Measurements from ENCODE around the gene IFITM5. TPM values are rescaled to one million over a fixed set of nuclear protein-coding genes. Genes with fewer than 3 reads are reported as not detected.
"Not testable (repeated sequence)": the region's sequence is repeated elsewhere in the genome, so short reads cannot be mapped to it uniquely, and the experiment has no call there.

Gene IFITM5
- total RNA-seq, 2 donors from 2014 or later = not detected

DNA sequence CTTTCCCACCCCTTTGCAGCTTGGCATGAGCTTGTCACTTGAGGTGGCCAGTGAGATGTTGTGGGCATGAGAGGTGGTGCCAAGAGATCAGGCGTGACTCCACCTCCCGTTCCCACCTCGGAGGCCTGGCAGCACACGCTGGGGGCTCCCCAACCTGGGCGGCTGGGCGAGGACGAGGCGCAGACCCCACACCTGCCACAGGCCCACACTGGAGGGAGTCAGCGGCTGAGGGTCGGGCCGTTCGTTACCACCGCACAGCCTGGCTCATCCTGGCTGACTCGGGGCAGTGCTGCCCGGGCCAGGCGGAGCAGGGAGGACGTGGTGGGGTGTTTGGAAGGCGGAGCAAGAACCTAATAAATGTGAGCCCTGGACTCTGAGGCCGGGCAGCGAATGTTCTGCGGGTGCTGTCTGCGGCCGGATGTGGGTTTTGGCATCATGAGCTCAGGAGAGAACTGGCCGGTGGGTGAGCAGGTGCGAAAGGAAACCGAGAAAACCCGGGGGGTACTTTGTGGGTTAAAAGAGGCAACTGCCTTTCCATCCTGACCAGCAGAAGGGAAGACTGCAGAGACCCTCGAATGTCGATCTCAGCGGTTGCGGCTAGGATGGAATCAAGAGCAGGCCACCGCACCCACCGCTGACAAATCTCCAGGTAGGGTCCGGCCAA, 31.5 kb upstream of the IFITM5 start:
- ATAC-seq (peak in 1 of 2 donors; percentile 53), DNase-seq (ENCODE audit: low spot score in 2 of 2) (peak in 1 of 2 donors; percentile 81)
- Mint-ChIP-seq H3K27ac (peak overlapping the region in 1 of 2 donors; percentile 81), H3K36me3 (peaks cover 0 to 10% of the 10 kb centered on the region in 2 donors), H3K9me3 (no peaks in the 10 kb centered on the region)

DNA sequence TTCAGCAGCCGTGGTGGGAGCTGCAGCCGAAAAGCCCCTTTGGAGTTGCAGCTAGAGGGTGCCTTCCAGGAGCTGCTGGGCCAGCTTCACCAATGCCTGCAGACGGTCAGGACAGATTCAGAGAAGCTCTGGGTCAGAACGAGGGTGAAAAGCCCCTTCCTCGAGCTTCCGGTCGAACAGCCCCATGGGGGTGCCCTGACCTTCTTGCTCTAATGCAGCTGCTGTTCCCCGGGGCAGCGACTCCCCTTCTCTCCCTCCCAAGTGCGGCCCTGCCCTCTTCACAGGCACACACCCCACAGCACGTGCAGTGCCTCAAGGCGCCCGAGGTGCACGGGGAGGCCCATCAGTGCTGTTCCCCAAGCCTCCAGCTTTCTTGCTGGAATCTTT, 31.0 kb upstream of the IFITM5 start:
- Mint-ChIP-seq H3K27ac (peak overlapping the region in 1 of 2 donors; percentile 62), H3K9me3 (no peaks in the 10 kb centered on the region), H3K36me3 (peaks cover 0 to 10% of the 10 kb centered on the region in 2 donors)
- ATAC-seq (no peak), DNase-seq (ENCODE audit: low spot score in 2 of 2) (no peak)

DNA sequence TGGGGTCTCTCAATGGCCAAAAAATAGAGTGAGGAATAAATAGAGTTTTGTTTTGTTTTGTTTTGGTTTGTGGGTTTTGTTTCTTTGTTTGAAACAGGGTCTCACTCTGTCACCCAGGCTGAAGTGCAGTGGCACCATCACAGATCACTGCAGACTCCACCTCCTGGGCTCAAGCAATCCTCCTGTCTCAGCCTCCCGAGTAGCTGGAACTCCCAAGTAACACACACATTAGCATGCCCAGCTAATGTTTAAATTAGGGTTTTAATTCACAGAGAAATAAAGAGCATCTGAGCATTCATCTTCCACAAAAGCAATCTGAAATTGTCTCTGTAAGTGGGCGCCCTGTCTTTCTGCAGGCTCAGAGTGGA, 30.5 kb upstream of the IFITM5 start:
- Mint-ChIP-seq H3K36me3 (peaks cover 0 to 10% of the 10 kb centered on the region in 2 donors), H3K27ac (peak overlapping the region; percentile 62 to 77), H3K9me3 (no peaks in the 10 kb centered on the region)
- ATAC-seq (peak in 1 of 2 donors; percentile 1), DNase-seq (ENCODE audit: low spot score in 2 of 2) (no peak)

DNA sequence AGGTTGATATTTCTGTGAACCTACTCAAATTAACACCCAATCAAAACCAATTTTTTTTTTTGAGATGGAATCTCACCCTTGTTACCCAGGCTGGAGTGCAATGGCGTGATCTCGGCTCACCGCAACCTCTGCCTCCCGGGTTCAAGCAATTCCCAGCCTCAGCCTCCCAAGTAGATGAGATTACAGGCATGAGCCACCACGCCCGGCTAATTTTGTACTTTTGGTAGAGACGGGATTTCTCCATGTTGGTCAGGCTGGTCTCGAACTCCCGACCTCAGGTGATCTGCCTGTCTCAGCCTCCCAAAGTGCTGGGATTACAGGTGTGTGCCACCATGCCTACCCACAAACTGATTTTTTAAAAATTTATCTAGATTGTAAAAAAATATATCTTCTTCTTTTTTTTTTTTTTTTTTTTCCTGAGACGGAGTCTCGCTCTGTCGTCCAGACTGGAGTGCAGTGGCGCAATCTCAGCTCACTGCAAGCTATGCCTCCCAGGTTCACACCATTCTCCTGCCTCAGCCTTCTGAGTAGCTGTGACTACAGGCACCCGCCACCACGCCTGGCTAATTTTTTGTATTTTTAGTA, 29.3 kb upstream of the IFITM5 start:
- not testable (repeated sequence) for DNase-seq (ENCODE audit: low spot score in 2 of 2); ATAC-seq; H3K9me3 Mint-ChIP-seq
- Mint-ChIP-seq H3K36me3 (peaks cover 0 to 10% of the 10 kb centered on the region in 2 donors), H3K27ac (peak overlapping the region; percentile 22 to 62)

DNA sequence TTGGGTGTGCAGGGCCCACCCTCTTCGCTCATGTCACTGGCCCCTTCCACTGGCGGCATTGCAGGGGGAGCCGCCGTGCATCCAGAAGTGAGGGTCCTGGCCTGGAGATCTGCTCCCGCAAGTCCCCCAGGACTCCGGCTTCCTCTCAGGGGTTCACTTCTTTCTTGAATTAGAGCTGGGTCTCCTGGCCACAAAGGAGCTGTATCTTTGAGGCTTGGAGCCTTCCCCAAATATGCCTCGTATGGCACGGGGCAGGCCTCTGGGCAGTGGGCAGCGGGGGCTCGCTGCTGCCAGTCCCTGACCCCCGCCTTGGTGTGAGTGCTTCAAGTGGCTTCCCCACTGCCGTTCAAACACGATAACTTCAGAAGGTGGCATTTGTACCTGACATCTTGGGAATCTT, 28.7 kb upstream of the IFITM5 start:
- ATAC-seq (no peak), DNase-seq (ENCODE audit: low spot score in 2 of 2) (no peak)
- no peak overlapping the region for H3K27ac Mint-ChIP-seq
- H3K9me3 Mint-ChIP-seq = no peaks in the 10 kb centered on the region
- H3K36me3 Mint-ChIP-seq = peaks cover 0 to 7% of the 10 kb centered on the region in 2 donors

DNA sequence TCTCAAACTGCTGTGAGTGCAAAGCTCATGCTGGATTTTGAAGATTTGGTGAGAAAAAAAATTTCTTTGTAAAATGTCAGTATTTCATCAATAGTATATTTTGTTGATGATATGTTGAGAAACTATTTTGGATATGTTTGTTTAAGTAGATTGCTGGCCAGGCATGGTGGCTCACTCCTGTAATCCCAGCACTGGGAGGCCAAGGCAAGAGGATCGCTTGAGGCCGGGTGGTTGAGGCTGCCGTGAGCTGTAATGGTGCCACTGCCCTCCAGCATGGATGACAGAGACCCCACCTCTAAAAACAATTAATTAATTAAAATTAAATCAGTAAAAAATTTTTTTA, 28.2 kb upstream of the IFITM5 start:
- Mint-ChIP-seq H3K36me3 (peaks cover 0 to 2% of the 10 kb centered on the region in 2 donors), H3K27ac (peak overlapping the region; percentile 90 to 94), H3K9me3 (no peaks in the 10 kb centered on the region)
- DNase-seq (ENCODE audit: low spot score in 2 of 2) (no peak), ATAC-seq (no peak)

DNA sequence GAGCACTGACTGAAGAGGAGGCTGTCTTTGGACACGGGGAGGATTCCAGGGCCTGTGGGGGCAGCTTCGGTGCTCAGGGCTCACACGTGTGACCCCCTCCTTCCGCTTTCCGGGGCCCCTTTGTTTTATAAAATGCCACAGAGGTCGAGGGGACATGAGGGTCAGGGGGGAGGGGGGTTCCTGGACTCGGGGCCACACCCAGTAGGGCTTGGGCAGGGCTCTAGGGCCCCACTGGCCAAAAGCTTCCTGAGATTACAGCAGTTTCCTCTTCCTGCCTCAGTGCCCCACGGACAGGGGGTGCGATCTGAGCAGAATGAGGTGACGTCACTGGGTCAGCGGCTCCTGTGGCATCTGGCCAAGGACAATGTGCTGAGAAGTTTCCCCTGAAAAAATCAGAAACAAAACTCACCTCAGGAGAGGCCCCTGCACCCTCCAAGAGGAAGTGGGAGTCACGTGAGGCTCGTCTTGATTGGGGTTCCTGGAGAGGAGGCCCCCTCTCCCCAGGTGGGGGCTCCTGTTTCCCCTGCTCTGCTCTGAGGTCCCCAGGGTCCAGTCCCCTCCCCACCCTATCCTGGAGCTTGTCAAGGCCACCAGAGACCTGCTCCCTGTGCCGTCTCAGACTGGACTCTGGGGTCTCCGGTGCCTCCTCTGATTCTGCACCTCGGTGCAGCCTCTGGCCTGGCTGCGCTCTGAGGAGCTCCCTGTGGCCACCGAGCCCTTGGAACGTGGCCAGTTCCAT, 27.7 kb upstream of the IFITM5 start:
- Mint-ChIP-seq H3K27ac (peak overlapping the region; percentile 94 to 99), H3K9me3 (no peaks in the 10 kb centered on the region)

DNA sequence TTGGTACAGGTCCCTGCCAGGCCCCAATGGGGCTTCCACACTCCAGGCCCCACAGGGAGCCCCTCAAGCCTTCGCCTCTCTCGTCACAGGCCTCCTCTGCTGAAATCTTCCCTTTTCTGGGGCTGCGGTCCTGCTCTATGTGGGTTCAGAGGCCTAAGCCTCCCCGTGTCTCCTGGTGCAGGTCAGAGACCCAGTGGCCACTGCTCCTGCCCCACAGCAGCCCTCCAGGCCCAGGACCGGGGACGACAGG, 27.2 kb upstream of the IFITM5 start:
- peak overlapping the region; percentile 94 to 99 for H3K27ac Mint-ChIP-seq
- peak in 1 of 2 donors; percentile 0 for ATAC-seq

More for the DNA sequence above, 27.7 kb upstream of the IFITM5 start:
- DNase-seq (ENCODE audit: low spot score in 2 of 2) (peak; percentile 56 to 81), ATAC-seq (peak; percentile 45 to 72)
- H3K36me3 Mint-ChIP-seq = no peaks in the 10 kb centered on the region

DNA sequence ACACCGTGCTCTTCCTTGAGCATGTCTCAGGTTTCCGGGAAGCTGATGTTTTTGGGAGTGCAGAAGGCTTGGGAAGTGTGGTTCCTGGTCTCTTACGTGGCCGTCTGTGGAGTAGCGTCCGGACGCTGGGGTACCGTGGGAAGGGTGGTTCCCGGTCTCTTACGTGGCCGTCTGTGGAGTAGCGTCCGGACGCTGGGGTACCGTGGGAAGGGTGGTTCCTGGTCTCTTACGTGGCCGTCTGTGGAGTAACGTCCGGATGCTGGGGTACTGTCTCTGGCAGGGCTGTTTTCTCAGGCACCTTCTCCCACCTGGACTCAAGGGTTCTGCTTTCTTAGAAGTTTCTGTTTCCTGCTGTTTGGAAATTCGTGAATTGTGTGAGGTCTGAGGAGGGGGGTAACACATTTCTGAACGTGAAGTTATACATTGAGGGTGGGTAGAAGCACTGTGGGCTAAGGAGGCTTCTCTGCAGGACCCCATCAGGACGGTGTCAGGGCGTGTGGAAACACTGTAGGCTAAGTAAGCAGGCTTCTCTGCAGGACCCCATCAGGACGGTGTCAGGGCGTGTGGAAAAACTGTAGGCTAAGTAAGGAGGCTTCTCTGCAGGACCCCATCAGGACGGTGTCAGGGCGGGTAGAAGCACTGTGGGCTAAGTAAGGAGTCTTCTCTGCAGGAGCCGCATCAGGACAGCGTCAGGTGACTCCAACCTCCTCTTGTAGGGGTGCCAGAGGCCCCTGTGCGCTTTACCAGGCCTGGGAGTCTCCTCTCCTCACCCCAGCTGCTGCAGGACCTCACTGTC, 26.7 kb upstream of the IFITM5 start:
- peak overlapping the region; percentile 94 to 99 for H3K27ac Mint-ChIP-seq
- no peaks in the 10 kb centered on the region for H3K9me3 Mint-ChIP-seq
- DNase-seq (ENCODE audit: low spot score in 2 of 2) (no peak), ATAC-seq (peak in 1 of 2 donors; percentile 1)
- H3K36me3 Mint-ChIP-seq = no peaks in the 10 kb centered on the region

More for the DNA sequence above, 27.2 kb upstream of the IFITM5 start:
- Mint-ChIP-seq H3K9me3 (no peaks in the 10 kb centered on the region), H3K36me3 (no peaks in the 10 kb centered on the region)
- DNase-seq (ENCODE audit: low spot score in 2 of 2) = no peak

DNA sequence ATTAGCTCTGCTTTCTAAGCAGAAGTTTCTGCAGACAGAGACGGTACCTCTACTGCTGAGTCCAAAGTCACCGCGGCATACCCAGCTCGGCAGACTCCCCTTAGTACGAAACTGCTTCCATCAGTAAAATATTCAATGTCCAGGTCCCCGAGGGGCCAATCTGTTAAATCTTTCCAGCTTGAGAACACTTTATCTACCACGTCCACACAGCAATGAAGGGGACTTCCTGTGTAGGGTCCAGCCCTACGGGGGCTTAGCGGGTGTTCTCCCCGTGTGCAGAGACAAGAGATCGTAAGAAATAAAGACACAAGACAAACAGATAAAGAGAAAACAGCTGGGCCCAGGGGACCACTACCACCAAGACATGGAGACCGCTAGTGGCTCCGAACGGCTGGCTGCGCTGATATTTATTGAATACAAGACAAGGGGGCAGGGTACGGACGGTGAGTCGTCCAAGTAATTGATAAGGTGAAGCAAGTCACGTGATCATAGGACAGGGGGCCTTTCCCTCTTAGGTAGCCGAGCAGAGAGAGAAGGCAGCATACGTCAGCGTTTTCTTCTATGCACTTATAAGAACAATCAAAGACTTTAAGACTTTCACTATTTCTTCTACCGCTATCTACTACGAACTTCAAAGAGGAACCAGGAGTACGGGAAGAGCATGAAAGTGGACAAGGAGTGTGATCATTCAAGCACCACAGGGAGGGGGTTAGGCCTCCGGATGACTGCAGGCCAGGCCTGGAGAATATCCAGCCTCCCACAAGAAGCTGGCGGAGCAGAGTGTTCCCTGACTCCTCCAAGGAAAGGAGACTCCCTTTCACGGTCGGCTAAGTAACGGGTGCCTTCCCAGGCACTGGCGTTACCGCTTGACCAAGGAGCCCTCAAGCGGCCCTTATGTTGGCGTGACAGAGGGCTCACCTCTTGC, 25.5 kb upstream of the IFITM5 start:
- ATAC-seq; H3K9me3 Mint-ChIP-seq; H3K36me3 Mint-ChIP-seq; DNase-seq (ENCODE audit: low spot score in 2 of 2); H3K27ac Mint-ChIP-seq: not testable (repeated sequence)

DNA sequence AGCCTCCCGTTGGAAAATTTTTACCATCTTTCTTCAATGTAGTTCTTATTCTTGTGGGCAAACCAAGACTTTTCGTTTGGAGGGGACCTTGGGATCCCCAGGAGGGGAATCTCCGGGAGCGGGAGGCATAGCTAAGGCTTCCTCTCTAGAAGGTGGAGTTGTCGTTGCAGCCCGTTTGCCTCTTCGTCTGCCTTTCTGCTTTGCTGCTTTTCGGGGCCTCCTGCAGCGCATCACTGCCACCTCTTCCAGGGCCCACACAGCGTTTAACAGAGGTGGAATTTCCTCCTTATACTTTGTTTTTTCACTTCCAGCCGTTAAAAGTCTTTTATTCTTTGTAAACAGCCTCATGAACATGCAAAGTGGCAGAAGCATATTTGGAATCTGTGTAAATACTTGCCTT, 24.8 kb upstream of the IFITM5 start:
- Mint-ChIP-seq H3K27ac (no peak overlapping the region), H3K9me3 (no peaks in the 10 kb centered on the region), H3K36me3 (peaks cover 8 to 14% of the 10 kb centered on the region in 2 donors)
- ATAC-seq (no peak), DNase-seq (ENCODE audit: low spot score in 2 of 2) (no peak)

DNA sequence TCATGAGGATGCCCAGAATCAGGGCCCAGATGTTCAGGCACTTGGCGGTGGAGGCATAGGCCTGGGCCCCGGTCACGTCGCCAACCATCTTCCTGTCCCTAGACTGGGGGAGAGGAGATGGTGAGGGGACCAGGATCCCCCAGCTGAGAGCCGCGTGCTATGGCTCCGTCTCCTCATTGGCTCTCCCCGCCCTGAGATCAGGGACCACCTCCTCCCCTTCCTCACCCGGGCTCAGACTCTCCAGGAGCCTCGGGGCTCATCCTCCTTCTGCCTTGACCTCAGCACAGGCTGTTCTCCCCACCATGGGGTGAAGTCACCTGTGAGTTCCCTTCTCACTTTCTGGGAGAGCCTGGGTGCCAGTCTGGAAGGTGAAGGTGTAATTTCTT, 20.6 kb upstream of the IFITM5 start:
- Mint-ChIP-seq H3K36me3 (peaks cover 30 to 38% of the 10 kb centered on the region in 2 donors), H3K27ac (peak overlapping the region; percentile 85 to 96)
- peak; percentile 15 to 19 for ATAC-seq
- H3K9me3 Mint-ChIP-seq; DNase-seq (ENCODE audit: low spot score in 2 of 2): not testable (repeated sequence)

DNA sequence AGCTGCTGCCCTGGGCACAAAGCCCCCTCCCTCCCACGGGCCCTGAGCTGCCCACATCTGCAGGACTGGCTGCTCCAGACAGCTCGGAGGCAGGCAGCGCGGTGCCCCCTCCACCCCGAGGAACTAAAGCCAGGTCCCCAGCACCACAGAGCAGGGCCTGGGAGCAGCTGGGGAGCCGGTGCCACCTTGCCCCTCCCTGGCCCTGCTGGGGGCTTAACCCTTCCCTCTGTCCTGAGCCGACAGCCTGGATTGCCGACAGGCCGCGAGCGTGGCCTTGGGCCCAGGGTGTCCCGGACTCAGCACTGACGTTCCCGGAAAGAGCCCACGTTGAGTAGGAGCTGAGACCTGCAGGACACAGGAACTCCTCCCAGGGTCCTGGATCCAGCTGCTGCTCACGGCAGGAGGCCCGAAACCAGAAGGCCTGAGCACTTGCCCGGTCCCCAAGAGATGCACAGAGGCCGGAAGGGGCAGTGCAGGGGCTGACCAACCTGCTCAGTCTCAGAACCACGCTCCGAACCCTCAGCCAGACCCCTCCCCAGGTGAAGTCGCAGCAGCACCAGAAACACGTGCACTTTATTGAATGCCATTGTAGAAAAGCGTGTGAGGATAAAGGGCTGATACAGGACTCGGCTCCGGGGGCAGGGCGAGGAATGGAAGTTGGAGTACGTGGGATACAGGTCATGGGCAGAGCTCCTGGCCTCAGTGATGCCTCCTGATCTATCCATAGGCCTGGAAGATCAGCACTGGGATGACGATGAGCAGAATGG, 20.0 kb upstream of the IFITM5 start:
- Mint-ChIP-seq H3K36me3 (peaks cover 36 to 42% of the 10 kb centered on the region in 2 donors), H3K27ac (peak overlapping the region; percentile 85 to 96)
- not testable (repeated sequence) for DNase-seq (ENCODE audit: low spot score in 2 of 2); H3K9me3 Mint-ChIP-seq
- ATAC-seq = peak in 1 of 2 donors; percentile 29

DNA sequence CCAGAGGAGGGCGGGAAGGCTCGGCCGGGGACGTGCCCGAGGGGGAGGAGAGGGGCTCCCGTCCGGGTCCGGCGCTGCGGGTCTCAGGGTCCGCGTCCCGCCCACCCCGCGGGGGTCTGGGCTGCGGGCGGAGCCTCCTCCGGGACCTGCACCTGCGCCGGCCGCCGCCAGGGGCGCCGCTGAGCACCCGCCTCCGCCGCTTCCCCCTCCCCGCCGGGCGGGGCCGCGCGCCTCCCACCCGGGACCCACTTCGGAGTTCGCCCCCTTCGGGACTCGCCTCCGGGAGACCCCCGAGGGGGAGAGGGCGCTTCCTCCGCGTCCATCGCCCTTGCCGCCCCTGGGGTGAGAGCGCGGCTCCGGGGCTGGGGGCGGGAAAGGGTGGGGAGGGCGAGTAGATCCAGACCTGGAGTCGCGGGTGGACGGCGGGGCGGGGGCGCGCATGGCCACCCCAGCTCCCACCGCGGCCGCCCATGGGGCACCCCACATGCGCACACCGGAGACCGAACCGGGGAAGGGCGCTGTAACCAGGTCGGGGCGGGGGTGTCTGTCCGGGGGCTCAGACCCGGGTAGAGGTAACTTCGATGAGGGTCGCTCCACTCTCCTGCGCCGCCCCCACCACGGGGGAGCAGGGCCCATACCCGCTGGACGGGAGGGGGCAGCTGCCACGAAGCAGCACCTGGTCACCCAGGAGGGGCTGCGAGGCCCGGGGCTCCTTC, 19.2 kb upstream of the IFITM5 start:
- H3K36me3 Mint-ChIP-seq = peaks cover 43 to 46% of the 10 kb centered on the region in 2 donors
- not testable (repeated sequence) for H3K9me3 Mint-ChIP-seq; DNase-seq (ENCODE audit: low spot score in 2 of 2); H3K27ac Mint-ChIP-seq
- peak; percentile 11 to 32 for ATAC-seq

All from activated naive CD4-positive, alpha-beta T cell treated with anti-CD3 and anti-CD28 coated beads, Interleukin-2, amount 50 U/mL, for 72 hours (primary cell).